ENCODE results near the gene NAE1.

DNA sequence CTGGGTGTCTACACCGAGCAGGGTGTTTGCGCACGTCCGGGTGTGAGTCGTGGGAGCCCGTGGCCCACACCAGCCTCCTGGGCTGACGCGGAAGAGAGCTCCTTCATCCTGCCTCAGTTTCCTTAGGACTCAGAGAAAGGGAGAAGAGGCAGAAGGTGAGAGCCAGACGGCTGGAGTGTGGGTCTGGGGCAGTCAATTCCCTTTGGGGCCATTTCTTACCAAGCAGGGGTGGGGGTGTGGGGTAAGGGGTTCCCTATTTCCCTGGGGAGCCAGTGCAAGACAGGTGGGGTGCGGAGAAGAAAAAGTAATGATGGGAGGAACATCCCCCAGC is 14.3 kb upstream of the NAE1 start:
- TF ChIP-seq, protein P1, sequence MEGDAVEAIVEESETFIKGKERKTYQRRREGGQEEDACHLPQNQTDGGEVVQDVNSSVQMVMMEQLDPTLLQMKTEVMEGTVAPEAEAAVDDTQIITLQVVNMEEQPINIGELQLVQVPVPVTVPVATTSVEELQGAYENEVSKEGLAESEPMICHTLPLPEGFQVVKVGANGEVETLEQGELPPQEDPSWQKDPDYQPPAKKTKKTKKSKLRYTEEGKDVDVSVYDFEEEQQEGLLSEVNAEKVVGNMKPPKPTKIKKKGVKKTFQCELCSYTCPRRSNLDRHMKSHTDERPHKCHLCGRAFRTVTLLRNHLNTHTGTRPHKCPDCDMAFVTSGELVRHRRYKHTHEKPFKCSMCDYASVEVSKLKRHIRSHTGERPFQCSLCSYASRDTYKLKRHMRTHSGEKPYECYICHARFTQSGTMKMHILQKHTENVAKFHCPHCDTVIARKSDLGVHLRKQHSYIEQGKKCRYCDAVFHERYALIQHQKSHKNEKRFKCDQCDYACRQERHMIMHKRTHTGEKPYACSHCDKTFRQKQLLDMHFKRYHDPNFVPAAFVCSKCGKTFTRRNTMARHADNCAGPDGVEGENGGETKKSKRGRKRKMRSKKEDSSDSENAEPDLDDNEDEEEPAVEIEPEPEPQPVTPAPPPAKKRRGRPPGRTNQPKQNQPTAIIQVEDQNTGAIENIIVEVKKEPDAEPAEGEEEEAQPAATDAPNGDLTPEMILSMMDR (IDR thresholded peaks at IDR 0.05), result no peak
- TF ChIP-seq EZH2phosphoT487 (IDR thresholded peaks at IDR 0.05) (no peak), EZH2 (IDR thresholded peaks at IDR 0.05) (peak; percentile 21)

Data from neural progenitor cell (in vitro differentiated cells).